GM19452 (cell line): ENCODE data around the gene PITPNM3.
"Not testable (repeated sequence)": the region's sequence is repeated elsewhere in the genome, so short reads cannot be mapped to it uniquely, and the experiment has no call there.

Source experiments
- ATAC-seq: cut with Tn5 transposase; IDR thresholded peaks from one replicate; pipeline ENCODE4 v1.9.1; 2021; ENCODE audit not compliant: unreplicated experiment

Gene PITPNM3

DNA sequence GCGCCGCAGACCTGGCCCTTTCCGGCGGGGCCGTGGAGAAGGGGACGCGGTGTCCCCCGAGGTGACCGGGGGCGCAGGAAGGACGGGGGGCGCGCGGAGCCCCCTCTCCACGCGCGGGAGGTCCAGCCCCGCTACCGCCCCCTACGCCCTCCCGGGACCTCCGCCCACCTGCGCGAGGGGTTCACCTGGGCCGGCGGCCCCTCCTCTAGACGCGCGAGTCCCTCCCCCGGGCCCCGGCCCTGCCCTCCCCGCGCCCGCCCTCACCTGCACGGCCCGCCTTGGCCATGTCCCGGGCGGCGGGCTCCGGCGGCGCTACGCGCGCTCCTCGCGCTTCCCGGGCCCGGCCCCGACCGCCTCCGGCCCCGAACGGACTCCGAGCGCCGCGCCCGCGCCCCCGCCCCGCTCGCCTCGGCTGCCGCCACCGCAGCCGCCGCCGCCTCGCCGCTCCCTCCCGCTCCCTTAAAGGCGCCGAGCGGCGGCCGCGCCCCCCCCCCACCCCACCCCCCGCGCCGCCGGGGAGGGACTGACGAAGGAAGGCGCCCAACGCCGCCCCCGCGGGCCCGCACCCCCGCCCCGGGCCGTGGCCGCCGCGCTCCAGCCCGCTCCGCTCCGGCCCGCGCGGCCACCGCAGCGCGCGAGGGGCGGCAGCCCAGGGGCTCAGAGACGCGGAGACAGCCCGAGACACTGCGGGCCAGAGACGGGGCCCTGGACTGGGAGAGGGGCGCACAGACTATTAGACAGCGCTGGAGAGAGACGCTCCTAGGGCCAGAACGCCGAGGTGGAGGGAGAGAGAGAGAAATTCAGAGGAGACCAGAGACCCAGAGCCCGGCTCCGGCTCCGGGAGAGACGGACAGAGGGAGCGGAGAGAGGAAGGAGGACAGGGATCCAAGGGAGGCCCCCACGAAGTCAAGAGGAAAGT is at the start of gene PITPNM3:
PITPNM3 (minus strand) TSS at position 435 of the 919 bp plus-strand sequence; CDS start at position 286, 149 bp downstream.
- ATAC-seq: no peak

DNA sequence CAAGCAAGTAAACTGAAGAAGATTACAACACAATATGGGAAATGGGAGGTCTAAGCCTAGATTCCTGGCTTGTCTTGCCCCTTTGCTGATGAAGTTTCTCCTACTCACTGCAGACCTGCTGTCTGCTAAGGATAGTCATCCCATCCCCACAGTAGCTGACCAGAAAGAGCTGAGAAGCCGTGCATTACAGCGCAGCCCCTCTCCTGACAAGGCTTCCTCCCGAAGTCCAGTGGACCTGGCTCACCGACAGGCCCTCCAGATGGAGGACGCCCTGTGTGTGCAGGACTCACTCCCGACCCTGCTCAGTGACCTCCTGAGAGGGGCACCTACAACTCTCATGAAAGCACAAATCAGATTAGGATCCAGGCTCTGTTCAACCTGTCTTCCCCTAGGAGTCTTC is 48.8 kb upstream of the PITPNM3 start:
- ATAC-seq: no peak

DNA sequence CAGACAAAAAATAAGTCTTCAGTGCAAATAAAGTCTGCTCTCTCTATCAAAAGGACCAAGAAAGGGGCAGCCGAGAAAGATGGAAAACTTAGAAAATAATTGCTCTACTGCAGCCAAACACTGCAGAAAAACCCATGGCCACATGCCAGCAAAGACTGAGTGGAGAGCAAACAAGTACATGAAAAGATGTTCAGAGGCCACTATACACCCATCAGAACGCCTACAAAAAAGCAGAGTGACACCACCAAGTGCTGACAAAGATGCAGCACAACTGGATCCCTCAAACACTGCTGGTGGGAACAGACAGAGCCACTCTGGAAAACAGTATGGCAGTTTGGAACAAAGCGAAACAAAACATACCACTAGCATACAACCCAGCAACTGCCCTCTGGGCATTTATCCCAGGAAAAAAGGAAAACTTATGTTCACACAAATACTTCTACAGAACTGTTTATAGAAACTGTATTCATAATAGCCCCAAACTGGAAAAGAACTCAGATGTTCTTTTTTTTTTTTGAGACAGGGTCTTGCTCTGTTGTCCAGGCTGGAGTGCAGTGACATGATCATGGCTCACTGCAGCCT is 47.5 kb upstream of the PITPNM3 start:
- ATAC-seq: no peak

DNA sequence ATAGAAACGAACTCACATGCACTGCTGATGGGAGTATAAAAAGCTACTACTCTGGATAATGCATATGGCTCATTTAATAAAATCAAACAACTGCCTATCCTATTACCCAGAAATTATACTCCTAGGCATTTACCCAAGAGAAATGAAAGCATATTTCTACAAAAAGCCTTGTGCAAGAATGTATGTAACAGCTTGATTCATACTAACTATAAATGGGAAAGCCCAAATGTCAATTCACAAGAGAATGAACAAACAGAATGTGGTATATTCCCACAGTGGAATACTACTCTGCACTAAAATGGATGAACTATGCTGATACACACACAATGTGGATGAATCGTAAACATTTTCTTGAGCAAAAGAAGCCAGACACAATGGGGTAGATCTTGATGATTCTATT is 45.8 kb upstream of the PITPNM3 start:
- ATAC-seq: no peak

DNA sequence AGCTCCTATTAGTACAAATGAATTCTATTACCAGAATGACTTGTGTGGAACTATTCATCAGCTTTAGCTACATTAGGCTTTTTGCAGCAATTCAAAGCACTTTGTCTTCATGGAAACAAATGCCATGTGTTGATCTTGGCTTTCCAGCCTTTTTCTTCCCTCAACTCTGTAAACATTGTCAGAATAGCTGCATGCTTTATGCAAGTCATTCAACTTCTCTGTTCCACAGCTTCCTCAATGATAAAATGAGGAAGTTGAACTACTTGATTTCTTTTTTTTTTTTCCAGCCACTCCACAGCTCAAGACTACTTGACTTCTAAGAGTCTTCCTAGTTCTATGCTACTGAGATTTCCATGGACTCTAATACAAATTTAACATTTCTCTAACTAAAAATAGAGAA is 43.0 kb upstream of the PITPNM3 start:
- no peak for ATAC-seq

DNA sequence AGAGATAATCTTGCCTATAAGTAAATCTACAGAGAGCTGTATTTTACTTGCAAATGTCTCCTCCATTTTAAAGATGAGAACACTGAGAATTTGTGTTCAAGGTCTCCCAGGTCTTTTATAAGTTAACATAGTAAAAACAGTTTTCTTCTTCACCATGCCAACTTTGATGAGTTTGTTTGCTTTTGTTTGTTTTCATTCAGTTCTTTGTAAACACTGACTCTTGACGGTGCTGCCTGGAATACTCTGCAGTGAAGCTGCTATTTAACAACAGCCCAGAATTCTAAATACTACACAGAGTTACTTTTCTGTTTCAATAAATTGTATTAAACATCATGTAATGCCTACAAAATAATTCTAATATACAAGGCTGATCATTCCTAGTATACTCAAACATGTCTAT is 41.4 kb upstream of the PITPNM3 start:
- no peak for ATAC-seq

DNA sequence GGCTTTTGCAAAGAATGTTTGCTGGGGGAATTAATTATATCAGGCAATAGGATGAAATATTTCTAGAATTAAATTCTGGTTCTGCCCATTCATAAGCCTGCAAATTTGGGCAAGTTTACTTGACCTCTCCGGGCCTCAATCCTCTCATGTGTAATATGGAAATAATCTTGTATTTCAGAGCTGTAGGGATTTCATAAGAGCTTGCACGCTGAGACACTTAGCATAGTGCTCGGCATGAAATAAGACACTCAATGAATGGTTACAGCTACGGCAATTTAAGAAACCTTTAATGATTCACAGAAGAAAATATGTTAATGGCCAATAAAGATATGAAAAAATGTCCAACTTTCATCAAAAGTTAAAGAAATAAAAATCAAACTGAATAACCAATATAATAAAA is 40.6 kb upstream of the PITPNM3 start:
- ATAC-seq: no peak

DNA sequence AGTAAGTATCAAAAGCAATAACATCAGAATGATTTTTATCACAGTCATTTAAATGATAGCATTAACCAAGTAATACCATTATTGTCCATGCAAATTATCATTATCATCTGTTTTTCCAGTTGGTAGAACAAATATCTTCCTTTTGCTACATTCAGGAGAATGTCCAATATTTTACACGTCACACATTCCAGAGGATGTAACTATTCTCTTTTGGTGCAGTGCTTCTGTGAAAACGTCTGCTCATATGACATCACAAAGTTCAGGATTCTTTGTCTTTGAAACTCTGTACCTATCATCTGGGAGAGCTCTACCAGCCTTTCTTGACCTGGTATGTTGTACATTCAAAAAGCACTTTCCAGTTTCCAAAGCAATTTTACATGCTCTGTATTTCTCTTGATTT is 40.2 kb upstream of the PITPNM3 start:
- no peak for ATAC-seq

DNA sequence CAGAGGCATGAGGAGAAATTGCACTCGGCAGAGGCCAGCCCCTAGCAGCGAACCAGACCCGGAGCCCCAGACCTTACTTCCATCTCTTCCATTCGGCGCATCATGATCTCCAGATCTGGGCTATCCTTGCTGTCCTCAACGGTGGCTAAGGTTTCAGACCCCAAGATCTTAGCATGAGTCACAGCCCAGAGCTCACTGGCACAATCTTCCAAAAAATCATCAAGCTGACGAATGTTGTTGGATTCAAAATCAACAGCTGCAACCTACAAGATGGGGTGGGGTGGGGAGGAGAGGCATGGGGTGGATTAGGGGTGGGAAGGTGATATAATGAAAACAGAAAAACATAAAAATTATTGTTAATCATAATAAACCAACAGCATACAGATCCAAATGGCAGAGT is 39.7 kb upstream of the PITPNM3 start:
- no peak for ATAC-seq

DNA sequence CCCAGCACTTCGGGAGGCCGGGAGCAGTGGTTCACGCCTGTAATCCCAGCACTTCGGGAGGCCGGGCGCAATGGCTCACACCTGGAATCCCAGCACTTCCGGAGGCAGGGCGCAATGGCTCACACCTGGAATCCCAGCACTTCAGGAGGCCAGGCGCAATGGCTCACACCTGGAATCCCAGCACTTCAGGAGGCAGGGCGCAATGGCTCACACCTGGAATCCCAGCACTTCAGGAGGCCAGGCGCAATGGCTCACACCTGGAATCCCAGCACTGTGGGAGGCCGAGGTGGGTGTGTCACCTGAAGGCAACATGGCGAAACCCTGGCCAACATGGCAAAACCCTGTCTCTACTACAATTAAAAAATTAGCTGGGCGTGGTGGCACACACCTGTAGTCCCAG is 37.0 kb upstream of the PITPNM3 start:
- ATAC-seq: not testable (repeated sequence)

DNA sequence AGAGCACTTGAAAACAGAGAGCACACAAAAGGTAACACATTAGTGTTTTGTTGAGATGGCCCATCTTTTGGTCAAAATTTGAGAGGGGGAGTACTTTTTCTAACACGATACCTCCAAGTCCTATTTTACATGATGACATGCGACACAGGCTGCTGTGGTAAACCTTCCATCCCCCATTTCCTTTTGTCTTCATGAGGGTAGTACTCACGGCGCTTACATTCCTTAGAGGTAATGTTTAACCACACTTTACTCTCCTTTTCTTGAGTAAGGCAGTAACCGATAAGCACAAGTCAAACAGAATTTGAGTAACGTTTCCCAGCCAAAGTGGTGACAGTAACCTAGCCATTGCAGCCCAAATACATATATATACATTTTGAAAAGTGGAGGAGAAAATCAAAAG is 35.8 kb upstream of the PITPNM3 start:
- no peak for ATAC-seq

DNA sequence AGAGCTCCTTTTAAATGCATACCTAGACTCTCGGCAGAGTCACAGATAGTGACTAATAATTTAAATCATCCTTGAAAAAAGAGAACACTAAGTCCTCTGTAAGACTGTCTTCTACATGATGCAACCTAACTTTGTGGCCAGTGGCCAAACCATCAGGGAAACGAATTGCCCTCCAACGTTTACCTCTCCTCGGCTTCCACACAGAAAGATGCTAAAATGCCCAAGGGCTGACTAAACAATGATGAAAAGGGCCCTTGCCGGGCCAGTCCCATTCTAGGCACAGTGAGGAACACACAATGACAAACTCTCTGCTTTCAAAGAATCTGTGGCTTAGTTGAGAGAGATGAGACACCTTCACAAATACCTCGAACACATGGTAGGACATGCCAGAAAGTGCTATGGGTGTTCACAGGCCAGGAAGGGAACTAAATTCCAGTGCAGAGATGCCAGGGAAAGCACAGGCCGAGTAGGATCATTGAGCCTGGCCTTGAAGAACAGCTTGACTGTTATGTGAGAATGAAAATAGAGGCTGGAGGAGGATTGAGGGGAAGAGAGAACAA is 35.3 kb upstream of the PITPNM3 start:
- no peak for ATAC-seq

DNA sequence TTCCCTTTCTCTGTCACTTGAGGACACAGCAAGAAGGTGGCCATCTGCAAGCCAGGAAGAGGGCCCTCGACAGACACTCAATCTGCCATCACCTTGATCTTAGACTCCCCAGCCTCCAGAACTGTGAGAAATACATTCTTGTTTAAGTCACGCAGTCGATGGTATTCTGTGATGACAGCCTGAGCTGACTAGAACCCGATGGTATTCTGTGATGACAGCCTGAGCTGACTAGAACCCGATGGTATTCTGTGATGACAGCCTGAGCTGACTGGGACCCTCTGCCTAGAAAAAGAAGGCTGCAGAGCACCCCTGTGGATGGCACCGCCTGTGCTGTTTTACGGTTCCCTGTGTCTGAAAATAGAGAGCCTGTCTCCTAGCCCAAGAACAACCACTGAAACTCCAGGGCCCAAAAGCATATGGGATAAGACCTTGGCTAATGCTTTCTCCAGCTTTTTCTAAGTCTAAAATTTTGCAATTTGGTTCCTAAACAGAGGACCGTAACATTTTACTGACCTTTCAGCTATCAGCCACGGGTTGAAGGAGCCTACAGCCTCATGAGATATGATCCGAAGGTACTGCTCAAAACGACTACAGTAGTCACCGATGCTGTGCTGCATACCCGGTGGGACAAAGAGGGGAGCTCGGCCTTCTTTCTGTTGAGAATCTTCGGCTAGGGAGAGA is 33.1 kb upstream of the PITPNM3 start:
- no peak for ATAC-seq

DNA sequence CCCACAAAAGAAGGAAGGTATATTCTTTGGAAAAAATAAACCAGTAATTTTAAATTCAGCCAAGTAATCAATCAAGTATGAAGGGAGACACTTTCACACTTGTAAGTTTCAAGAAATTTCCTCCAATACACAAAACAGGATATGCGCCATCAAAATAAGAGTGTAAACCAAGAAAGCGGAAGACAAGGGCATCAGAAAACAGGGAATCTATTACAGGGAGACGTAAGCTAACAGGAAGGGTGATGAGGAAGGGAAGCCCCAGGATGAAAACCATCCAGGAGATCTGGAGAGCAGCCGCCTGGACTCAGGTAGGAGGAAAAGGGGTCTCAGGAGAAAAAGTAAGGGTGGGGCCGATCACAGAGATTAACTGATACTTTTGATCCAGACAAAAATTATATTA is 31.8 kb upstream of the PITPNM3 start:
- no peak for ATAC-seq

DNA sequence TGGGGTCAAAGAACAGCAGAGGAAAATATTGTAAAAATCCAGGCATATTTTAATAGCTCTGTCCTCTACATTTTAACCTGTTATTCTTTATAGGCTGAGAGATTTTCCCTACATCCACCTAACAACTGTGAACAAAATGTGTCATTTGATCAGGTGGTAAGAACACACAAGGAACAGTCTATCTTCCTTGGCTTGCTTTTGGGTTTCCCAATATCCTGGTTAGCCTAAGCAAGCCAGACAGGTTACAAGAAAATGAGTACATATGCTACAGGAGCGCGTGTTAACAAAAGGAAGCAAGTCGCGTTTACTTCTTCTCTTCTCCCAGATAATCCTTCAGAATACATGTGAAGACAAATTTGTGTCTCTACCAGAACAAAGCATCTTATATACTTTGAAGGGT is 31.0 kb upstream of the PITPNM3 start:
- no peak for ATAC-seq

DNA sequence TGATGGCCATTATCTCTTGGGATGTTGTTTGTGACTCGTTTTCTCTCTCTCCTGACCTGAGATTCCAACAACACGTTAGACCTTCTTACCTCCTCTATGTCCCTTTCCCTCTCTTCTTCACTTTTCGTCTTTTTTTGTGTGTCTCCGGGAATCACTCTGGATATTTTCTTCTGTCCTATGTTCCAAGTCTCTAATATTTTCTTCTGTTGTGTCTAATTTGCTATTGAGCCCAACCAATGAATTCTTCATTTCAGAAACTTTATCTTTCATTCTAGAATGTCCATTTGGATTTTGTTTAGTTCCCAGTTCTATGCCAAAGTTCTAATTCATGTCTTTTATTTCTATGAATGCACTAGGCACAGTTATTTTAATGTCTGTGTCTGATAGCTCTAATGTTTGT is 27.1 kb upstream of the PITPNM3 start:
- no peak for ATAC-seq

DNA sequence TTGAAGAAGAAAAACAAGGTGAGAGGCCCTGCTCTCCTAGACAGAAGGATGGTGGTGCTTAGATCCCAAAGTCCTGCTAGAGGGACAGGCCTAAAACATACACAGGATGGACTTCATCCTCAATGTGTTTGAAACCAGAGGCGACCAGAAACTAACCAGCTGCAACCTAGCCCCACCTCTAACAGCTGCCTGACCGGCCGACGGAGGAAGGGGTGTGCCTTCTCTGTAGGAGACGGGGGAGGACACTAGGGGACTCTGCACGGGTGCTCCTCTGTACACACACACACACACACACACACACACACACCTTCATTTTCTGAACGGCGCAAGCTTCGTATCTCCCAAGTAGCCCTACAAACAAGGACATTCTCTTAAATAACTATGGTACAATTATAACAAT is 24.3 kb upstream of the PITPNM3 start:
- no peak for ATAC-seq

DNA sequence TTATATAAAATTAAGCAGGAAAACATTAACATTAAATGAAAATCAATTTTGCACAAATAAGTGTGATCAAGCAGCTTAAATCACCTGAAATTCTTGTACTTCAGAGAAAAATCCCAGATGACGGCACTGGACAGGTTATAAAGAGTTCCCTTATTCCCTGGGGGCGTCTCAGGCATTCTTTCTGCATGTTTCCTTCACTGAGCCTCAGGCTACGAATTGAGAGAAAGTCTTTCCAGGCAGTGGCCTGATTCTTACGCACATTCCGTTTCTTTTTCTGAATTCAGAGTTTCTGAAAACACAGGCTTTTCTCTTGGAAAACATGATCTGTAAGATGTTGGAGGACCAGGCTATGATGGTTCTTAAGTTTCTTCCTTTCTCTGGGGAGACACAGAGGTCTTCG is 22.1 kb upstream of the PITPNM3 start:
- ATAC-seq: no peak

DNA sequence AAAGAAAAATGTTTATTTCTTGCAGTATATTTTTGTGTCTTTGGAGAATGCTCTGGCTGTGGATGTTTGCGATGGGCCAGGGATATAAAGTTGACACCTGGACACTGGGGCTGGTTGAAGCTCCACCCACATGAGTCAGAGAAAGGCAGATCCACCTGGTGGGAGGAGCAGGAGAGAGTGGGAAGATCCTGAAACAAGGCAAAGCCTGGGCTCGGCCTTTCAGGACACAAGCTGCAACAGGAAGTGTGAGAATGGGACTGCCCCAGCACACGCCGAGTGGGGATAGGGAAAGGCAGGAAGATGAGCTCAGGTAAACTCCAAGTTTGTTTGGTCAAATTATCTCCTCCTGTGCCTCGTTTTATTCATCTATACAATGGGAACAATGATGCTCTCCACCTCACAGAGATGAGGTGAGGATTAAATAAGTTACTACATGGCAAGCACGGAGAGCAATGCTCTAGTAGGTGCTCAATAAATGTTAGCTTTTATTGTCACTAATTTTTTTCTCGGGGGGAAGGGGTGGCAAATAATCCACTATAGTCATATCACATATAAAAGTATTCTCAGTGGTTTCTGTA is 21.4 kb upstream of the PITPNM3 start:
- no peak for ATAC-seq

DNA sequence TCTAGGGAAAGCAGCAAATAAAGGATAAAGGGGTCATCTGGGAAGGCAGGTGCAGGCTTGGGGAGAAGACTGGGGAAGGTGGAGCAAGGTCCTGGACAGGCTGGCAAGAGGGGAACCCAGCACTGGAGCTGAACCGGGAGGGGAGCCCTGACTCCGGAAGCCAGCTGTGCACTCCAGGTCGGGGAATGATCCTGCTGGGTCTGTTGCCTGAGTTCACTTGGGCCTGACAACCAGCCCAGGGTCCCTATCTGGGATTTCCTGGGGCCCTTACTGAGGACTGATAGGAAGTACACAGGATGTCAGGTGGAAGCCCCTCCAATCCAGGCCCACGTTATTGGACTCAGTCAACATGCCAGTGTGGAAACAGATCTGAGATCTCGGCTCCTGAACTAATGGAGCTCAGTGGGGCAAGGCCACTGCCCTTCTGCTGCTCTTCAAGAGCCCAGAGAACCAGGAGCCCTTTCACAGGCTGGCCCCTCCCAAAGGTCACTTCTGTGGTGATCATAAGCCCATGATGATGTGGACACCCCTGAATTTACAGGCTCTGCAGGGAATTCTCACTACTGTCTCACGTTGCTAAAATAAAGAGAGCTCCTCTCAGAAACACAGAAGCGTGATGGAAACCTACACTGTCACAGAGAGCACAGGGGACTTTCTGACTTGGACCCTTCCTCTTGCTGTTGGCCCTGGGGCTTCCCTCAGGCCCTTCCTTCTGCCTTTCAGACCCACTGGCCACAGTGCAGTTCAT is 19.9 kb upstream of the PITPNM3 start:
- no peak for ATAC-seq

DNA sequence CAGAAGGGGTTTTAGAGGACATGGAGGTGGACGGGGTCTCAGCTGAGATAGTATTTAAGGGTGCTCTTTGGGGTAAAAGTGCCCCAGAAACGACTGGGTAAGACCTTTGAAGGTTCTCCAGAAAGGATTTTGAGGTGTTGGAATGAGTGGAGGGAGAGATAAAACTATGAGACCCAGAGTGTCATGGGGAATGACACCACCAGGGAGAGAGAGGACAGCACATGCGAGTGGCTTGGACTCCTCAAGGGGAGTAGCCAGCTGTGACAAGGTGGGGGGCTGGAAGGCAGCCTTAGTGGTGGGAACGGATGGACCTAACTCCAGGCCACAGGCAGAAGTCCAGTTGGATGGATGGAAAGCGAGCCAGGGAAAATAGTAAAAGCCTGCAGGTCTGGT is 19.2 kb upstream of the PITPNM3 start:
- ATAC-seq: no peak
